ENCODE measurements around the gene OR9Q1. TPM values are rescaled to one million over a fixed set of nuclear protein-coding genes. Genes with fewer than 3 reads are reported as not detected.

OR9Q1 gene
- polyA plus RNA-seq, 2 of the 4 experiments (the other 2 are of a cell fraction): not detected

DNA sequence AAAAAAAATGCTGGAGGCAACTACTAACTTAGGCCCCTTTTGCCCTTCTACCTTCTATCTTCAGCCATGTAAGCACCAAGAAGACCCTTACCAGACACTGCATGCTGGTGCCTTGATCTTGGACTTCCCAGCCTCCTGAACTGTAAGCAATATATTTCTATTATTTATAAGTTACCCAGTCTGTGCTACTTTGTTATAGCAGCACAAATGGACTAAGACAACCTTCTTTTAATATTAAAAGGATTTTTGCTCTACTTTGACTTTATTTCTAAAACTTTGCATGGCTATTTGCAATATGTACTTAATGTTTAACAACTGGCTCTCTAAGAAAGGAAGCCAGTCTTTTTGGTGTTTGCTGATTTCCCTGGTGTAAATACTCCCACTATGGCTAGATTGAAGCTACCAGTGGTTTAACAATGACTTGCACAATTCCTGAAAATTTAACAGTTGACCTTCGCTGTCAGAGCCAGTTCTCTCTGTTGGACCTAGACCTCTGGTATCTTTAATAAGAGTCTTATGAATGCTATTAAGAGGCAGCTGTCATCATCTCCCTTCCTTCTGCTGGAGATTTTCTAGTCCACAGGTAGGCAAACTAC is 32.2 kb downstream of the OR9Q1 start:
- Histone ChIP-seq H3K27ac (no peak overlapping the region), H3K4me2 (no peak overlapping the region), H3K9me3 (no peaks in the 10 kb centered on the region), H3K4me3 (no peak overlapping the region), H3K4me1 (peaks cover 10% of the 10 kb centered on the region; the same call in 2 of the 3 replicates)
- DNase-seq (ENCODE audit: low read depth in 1 of 2, low spot score in 1 of 2) (no peak), FAIRE-seq (no peak), ATAC-seq (no peak)
- no peak for TF ChIP-seq SMC3 (IDR thresholded peaks at IDR 0.05)
- TF ChIP-seq ZNF302 (CRISPR knock-in tag; IDR thresholded peaks at IDR 0.05): no peak
- TF ChIP-seq, protein P1, sequence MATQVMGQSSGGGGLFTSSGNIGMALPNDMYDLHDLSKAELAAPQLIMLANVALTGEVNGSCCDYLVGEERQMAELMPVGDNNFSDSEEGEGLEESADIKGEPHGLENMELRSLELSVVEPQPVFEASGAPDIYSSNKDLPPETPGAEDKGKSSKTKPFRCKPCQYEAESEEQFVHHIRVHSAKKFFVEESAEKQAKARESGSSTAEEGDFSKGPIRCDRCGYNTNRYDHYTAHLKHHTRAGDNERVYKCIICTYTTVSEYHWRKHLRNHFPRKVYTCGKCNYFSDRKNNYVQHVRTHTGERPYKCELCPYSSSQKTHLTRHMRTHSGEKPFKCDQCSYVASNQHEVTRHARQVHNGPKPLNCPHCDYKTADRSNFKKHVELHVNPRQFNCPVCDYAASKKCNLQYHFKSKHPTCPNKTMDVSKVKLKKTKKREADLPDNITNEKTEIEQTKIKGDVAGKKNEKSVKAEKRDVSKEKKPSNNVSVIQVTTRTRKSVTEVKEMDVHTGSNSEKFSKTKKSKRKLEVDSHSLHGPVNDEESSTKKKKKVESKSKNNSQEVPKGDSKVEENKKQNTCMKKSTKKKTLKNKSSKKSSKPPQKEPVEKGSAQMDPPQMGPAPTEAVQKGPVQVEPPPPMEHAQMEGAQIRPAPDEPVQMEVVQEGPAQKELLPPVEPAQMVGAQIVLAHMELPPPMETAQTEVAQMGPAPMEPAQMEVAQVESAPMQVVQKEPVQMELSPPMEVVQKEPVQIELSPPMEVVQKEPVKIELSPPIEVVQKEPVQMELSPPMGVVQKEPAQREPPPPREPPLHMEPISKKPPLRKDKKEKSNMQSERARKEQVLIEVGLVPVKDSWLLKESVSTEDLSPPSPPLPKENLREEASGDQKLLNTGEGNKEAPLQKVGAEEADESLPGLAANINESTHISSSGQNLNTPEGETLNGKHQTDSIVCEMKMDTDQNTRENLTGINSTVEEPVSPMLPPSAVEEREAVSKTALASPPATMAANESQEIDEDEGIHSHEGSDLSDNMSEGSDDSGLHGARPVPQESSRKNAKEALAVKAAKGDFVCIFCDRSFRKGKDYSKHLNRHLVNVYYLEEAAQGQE (IDR thresholded peaks at IDR 0.05): no peak
- no peak for TF ChIP-seq EP300 (IDR thresholded peaks at IDR 0.05)
- TF ChIP-seq MAZ (IDR thresholded peaks at IDR 0.05; ENCODE audit: borderline replicate concordance, low read depth, low read length): no peak
- no peak for TF ChIP-seq HOXA7 (CRISPR knock-in tag; IDR thresholded peaks at IDR 0.05)
- TF ChIP-seq, protein P2, sequence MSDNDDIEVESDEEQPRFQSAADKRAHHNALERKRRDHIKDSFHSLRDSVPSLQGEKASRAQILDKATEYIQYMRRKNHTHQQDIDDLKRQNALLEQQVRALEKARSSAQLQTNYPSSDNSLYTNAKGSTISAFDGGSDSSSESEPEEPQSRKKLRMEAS (IDR thresholded peaks at IDR 0.05): no peak
- TF ChIP-seq NR3C1 (IDR thresholded peaks at IDR 0.05): no peak
- no peak for TF ChIP-seq HDAC2 (IDR thresholded peaks at IDR 0.05)
- TF ChIP-seq MAFK (IDR thresholded peaks at IDR 0.05; ENCODE audit: partially characterized antibody): no peak
- no peak for TF ChIP-seq BHLHE40 (IDR thresholded peaks at IDR 0.05; ENCODE audit: low read depth, low read length)
- ChIA-PET POLR2A (no interaction called here), CTCF (no interaction called here)
- WGBS (ENCODE audit: missing lambda C conversion rate): 16% methylated on average over 1 of the region's 1 CpG

DNA sequence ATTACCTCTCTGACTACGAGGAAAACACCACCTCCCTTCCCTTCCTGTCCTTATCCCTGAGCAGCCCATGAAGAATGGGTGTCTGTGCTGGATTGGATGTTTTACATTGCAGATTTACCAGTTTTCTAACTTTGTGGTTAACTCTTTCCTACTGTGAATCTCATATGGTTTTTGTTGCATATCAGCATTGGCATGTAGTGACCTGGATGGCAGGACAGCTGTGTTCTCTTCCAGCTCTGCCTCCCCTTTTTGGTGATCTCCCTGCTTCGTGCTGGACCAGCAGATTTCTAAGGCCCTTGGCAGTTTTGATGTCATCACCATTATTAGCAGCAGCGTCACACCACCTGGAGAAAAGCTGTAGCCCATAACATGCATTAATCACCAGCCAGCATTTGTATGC is 33.8 kb downstream of the OR9Q1 start:
- TF ChIP-seq, protein P1 (IDR thresholded peaks at IDR 0.05): no peak
- TF ChIP-seq JUNB (IDR thresholded peaks at IDR 0.05): no peak
- TF ChIP-seq BHLHE40 (IDR thresholded peaks at IDR 0.05; ENCODE audit: low read depth, low read length): no peak
- Histone ChIP-seq H3K4me3 (no peak overlapping the region), H3K27ac (no peak overlapping the region), H3K4me2 (no peak overlapping the region), H3K4me1 (peaks cover 13% of the 10 kb centered on the region; the same call in 2 of the 3 replicates), H3K9me3 (no peaks in the 10 kb centered on the region)
- DNase-seq (ENCODE audit: low read depth in 1 of 2, low spot score in 1 of 2): no peak
- no peak for FAIRE-seq
- POLR2A ChIA-PET: no interaction called here
- 45% methylated on average over 3 of the region's 3 CpGs for WGBS (ENCODE audit: missing lambda C conversion rate)
- CTCF ChIA-PET: no interaction called here
- no peak for ATAC-seq

DNA sequence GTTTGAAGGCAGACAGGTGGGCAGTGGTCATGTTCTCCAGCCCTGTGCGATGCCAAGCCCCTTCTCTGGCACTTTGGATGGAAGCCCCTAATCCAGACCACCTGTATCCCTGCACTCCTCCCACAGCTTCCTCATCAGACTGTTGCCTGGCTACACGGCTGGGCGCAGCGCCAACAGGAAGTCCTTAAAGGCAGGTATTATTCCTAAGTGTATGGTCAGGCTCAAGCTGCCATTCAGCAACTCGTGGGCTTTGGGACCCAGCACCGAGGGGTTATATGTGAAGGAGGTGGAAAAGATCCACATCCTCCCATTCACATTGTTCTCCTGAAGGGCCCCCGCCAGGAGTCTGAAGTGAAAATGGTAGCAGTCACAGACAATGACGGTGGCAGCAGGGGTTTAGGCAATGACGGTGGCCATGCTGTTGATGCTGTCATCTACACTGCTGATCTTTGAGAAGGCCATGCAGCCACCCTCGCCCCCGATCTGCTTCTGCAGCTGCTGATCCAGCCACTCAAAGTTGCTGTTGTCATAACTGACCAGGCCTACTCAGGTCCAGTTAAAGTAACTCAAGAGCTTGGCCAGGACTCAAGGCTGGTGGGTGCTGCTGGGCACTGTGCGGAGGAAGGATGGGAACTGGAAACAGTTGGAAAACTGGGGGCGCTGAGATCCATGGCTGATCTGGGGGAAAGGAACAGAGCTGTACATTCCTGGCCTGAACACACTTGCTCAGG is 34.8 kb downstream of the OR9Q1 start:
- Histone ChIP-seq H3K27ac (peak overlapping the region in 1 of 2 experiments; percentile 54; a peak in 2 of 6 replicates), H3K4me3 (no peak overlapping the region), H3K4me1 (peaks cover 13% of the 10 kb centered on the region; the same call in 2 of the 3 replicates), H3K4me2 (no peak overlapping the region), H3K9me3 (no peaks in the 10 kb centered on the region)
- no peak for TF ChIP-seq BHLHE40 (IDR thresholded peaks at IDR 0.05; ENCODE audit: low read depth, low read length)
- no peak for TF ChIP-seq KDM1A (IDR thresholded peaks at IDR 0.05; ENCODE audit: low read depth)
- TF ChIP-seq ZSCAN20 (CRISPR knock-in tag; IDR thresholded peaks at IDR 0.05): no peak
- no peak for TF ChIP-seq POLR2A (IDR thresholded peaks at IDR 0.05; ENCODE audit: low read length)
- TF ChIP-seq CHD4 (IDR thresholded peaks at IDR 0.05; ENCODE audit: borderline replicate concordance): no peak
- no peak for TF ChIP-seq HOXB13 (CRISPR knock-in tag; IDR thresholded peaks at IDR 0.05; ENCODE audit: low read depth)
- TF ChIP-seq ZC3H11A (IDR thresholded peaks at IDR 0.05): no peak
- no peak for FAIRE-seq
- DNase-seq (ENCODE audit: low read depth in 1 of 2, low spot score in 1 of 2): no peak
- ChIA-PET CTCF (no interaction called here), POLR2A (no interaction called here)
- ATAC-seq: no peak
- whole genome bisulfite sequencing (ENCODE audit: missing lambda C conversion rate): 76% methylated on average over 9 of the region's 13 CpGs
